Peyer's patch (tissue), 4 donors: ENCODE measurements around the gene STK24. TPM values are rescaled to one million over a fixed set of nuclear protein-coding genes. Genes with fewer than 3 reads are reported as not detected.
A peak's percentile ranks its signal among the peaks of the same experiment; 100 is the strongest.

ENCODE experiments used
- DNase-seq, 3 donors: peaks; one replicate each; pipeline ENCODE4 v3.0.0-alpha.2; 2017 to 2019
- H3K27ac ChIP-seq, 4 donors: fragments of 200-600 bp; sonication (generic); one replicate each; pipeline ENCODE4 v1.5.1; 2016 to 2019
- H3K27me3 ChIP-seq, 2 donors: fragments of 200-600 bp; sonication (generic); one replicate each; pipeline ENCODE4 v1.5.1; 2019
- H3K36me3 ChIP-seq, 3 donors: fragments of 200-600 bp; sonication (generic); one replicate each; pipeline ENCODE4 v1.5.1; 2016 to 2019
- H3K4me1 ChIP-seq, 4 donors: fragments of 200-600 bp; sonication (generic); one replicate each; pipeline ENCODE4 v1.5.1; 2016 to 2019
- H3K4me3 ChIP-seq, 4 donors: fragments of 200-600 bp; sonication (generic); 1 replicate in 3 of 4; 2 replicates in 1 of 4; pipeline ENCODE4 v1.5.1; 2016 to 2019; ENCODE audit warnings: mild to moderate bottlenecking in 1 of 4
- H3K9me3 ChIP-seq, 4 donors: fragments of 200-600 bp; sonication (generic); one replicate each; pipeline ENCODE4 v1.5.1; 2016 to 2019; ENCODE audit warnings: mild to moderate bottlenecking in 1 of 4
- POLR2A ChIP-seq, 2 donors: fragments of 450-650 bp; IDR thresholded peaks; one replicate each; pipeline ENCODE4 v1.5.1; 2017; ENCODE audit warnings: antibody characterized with exemption in 2 of 2, mild to moderate bottlenecking in 2 of 2, moderate library complexity in 2 of 2
- total RNA-seq, 4 donors: library from RNA; depleted of rRNA; stranded (reverse); fragments of >200 nt; gene quantifications; one replicate each; pipeline ENCODE4 v1.1.0, GENCODE V29; 2016
- TF ChIP-seq, protein P1 (sequence below), 6 experiments: fragments of 450-650 bp in 4 of 6; fragments of 200-600 bp in 2 of 6; sonication (generic) in 1 of 6; IDR thresholded peaks; one replicate each; pipeline ENCODE4 v1.5.1; 2017 to 2019; ENCODE audit warnings: antibody characterized with exemption in 6 of 6, mild to moderate bottlenecking in 3 of 6, moderate library complexity in 1 of 6

STK24 gene
- total RNA-seq, 4 donors from 2014 or later = 84.2 to 137 (median 119) TPM

GRCh38 chr13:98451676-98452470 lies 125.0 kb downstream of the STK24 start:
- no peak for TF ChIP-seq POLR2A (IDR thresholded peaks at IDR 0.05)
- TF ChIP-seq, protein P1, sequence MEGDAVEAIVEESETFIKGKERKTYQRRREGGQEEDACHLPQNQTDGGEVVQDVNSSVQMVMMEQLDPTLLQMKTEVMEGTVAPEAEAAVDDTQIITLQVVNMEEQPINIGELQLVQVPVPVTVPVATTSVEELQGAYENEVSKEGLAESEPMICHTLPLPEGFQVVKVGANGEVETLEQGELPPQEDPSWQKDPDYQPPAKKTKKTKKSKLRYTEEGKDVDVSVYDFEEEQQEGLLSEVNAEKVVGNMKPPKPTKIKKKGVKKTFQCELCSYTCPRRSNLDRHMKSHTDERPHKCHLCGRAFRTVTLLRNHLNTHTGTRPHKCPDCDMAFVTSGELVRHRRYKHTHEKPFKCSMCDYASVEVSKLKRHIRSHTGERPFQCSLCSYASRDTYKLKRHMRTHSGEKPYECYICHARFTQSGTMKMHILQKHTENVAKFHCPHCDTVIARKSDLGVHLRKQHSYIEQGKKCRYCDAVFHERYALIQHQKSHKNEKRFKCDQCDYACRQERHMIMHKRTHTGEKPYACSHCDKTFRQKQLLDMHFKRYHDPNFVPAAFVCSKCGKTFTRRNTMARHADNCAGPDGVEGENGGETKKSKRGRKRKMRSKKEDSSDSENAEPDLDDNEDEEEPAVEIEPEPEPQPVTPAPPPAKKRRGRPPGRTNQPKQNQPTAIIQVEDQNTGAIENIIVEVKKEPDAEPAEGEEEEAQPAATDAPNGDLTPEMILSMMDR (IDR thresholded peaks at IDR 0.05) = no peak
- no peaks in the 10 kb centered on the region for H3K27me3 ChIP-seq
- H3K36me3 ChIP-seq = peaks cover 0 to 80% (median 4%) of the 10 kb centered on the region in 3 donors
- DNase-seq = no peak
- peak overlapping the region in 2 of 4 donors; percentile 2 to 50 for H3K27ac ChIP-seq
- H3K9me3 ChIP-seq = no peaks in the 10 kb centered on the region
- H3K4me1 ChIP-seq = peaks cover 0 to 16% (median 0%) of the 10 kb centered on the region in 4 donors
- no peak overlapping the region for H3K4me3 ChIP-seq

GRCh38 chr13:98450539-98451111 lies 126.3 kb downstream of the STK24 start:
- H3K4me3 ChIP-seq = no peak overlapping the region
- peaks cover 0 to 72% (median 4%) of the 10 kb centered on the region in 3 donors for H3K36me3 ChIP-seq
- no peak for TF ChIP-seq POLR2A (IDR thresholded peaks at IDR 0.05)
- TF ChIP-seq, protein P1 (IDR thresholded peaks at IDR 0.05) = no peak
- DNase-seq = no peak
- H3K27me3 ChIP-seq = no peaks in the 10 kb centered on the region
- H3K9me3 ChIP-seq = no peaks in the 10 kb centered on the region
- peak overlapping the region in 3 of 4 donors; percentile 12 to 50 (median 27) for H3K27ac ChIP-seq
- peaks cover 0 to 16% (median 0%) of the 10 kb centered on the region in 4 donors for H3K4me1 ChIP-seq

DNA sequence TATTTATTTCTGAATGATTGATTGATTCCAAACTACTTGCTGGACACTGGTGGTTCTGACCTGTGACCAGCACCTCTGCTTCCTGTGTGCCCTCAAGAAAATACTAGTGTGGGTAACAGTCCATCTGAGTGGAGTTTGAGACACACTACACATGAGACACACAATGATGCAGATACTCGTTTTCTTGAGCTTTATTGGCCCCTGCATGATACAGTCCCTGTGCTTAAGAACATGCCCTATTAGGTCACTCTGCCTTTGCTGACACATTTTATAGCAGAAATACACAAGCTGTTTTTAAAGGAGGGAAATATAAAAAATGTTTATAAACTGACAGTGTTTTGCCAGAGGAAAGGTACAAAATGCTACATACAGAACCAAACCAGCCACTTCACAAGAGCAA lies 126.9 kb downstream of the STK24 start:
- H3K4me1 ChIP-seq = peaks cover 0 to 21% (median 5%) of the 10 kb centered on the region in 4 donors
- peak overlapping the region in 2 of 4 donors; percentile 50 to 64 for H3K27ac ChIP-seq
- DNase-seq = no peak
- H3K36me3 ChIP-seq = peaks cover 0 to 66% (median 4%) of the 10 kb centered on the region in 3 donors
- H3K9me3 ChIP-seq = no peaks in the 10 kb centered on the region
- no peak overlapping the region for H3K4me3 ChIP-seq
- TF ChIP-seq, protein P1 (IDR thresholded peaks at IDR 0.05) = no peak
- no peak for TF ChIP-seq POLR2A (IDR thresholded peaks at IDR 0.05)
- no peaks in the 10 kb centered on the region for H3K27me3 ChIP-seq

DNA sequence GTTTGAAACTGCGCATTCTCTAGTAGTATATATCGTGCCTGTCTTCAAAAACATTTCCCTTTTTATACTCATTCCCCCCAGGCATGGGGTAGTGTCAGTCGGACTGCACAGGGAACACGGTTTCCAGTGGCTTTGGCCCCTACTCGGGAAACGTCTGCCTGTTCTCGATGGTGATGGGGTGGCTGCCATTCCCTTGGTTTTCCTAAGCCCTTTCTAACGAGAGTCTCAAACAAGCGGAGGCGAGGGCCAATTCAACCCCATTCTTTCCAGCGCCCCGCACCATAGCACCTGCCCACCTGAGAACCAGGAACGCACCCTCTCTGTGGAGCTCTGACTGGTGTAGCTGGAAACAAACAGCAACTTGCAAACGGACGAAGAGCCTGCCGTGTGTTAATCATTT lies 127.6 kb downstream of the STK24 start:
- H3K4me1 ChIP-seq = peaks cover 0 to 22% (median 5%) of the 10 kb centered on the region in 4 donors
- TF ChIP-seq, protein P1 (IDR thresholded peaks at IDR 0.05) = no peak
- TF ChIP-seq POLR2A (IDR thresholded peaks at IDR 0.05) = no peak
- H3K36me3 ChIP-seq = peaks cover 0 to 60% (median 4%) of the 10 kb centered on the region in 3 donors
- DNase-seq = no peak
- no peak overlapping the region for H3K4me3 ChIP-seq
- peak overlapping the region in 2 of 4 donors; percentile 22 to 64 for H3K27ac ChIP-seq
- H3K27me3 ChIP-seq = no peaks in the 10 kb centered on the region
- H3K9me3 ChIP-seq = no peaks in the 10 kb centered on the region

DNA sequence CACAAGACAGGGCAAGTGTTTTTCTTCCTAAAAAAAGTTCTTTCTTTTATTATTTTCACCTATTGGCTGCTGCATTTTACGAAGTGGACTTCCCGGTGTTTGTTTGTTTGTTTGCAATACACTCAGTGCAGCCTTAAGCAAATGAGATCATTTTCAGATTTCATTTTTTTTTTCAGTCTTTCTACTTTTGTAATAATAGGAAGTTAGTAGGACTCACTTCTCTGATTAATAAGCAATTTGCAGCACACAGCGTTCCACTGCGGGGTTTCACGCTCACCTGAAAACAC lies 128.3 kb downstream of the STK24 start:
- no peak overlapping the region for H3K4me3 ChIP-seq
- peaks cover 0 to 22% (median 5%) of the 10 kb centered on the region in 4 donors for H3K4me1 ChIP-seq
- H3K27me3 ChIP-seq = no peaks in the 10 kb centered on the region
- TF ChIP-seq, protein P1 (IDR thresholded peaks at IDR 0.05) = no peak
- no peak for TF ChIP-seq POLR2A (IDR thresholded peaks at IDR 0.05)
- no peak overlapping the region for H3K27ac ChIP-seq
- no peak for DNase-seq
- peaks cover 0 to 57% (median 4%) of the 10 kb centered on the region in 3 donors for H3K36me3 ChIP-seq
- no peaks in the 10 kb centered on the region for H3K9me3 ChIP-seq
